MV-4-11 (cell line): ENCODE measurements around the gene MRPL52.
"Not testable (repeated sequence)": the region's sequence is repeated elsewhere in the genome, so short reads cannot be mapped to it uniquely, and the experiment has no call there.

ENCODE experiments used
- DNase-seq: peaks from one replicate; lab custom pipeline; 2025; lab: John Stamatoyannopoulos, UW

The MRPL52 gene

DNA sequence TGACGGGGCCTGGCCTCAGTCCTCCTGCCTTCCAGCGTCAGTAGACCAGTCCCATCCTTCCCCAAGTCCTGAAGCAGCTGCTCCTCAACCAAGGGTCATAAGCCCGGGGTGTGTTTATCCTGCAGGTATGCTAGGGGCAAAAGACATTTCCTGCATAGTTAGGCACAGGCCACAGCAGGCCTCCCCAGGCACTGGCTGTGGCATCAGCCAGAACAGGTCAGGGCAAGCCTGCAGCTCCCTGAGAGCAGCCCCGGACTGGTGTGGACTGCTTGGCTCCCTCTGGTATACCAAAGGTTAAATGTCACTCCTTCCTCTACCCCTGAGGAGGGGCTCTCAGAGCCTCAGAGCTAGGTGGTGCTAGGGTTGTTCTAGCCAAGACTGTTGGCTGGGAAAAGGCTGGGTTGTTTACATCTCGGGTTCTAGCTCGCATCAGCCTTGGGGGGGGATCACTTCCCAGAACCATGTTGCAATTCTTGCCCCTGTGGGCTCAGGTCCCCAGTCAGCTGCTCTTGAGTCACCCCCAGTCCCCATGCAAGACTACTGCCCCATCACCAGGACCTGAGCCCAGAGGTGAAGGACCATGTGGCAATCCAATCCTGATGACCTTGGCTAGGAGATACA lies 9.6 kb downstream of the MRPL52 start:
- peak; percentile 19 for DNase-seq

DNA sequence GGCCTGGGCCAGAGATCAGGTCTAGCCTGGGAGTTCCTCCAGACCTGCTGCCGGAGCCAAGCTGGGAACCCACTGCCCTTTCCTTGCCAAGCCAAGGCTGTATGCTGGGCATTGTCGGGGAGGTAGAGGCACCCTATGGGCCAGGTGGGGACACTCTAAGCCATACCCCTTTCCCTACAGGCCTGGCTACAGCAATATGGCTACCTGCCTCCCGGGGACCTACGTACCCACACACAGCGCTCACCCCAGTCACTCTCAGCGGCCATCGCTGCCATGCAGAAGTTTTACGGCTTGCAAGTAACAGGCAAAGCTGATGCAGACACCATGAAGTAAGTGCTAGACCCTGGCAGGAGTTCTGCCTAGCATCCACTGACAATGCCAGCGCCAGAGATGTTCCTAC lies 11.6 kb downstream of the MRPL52 start:
- DNase-seq: no peak

DNA sequence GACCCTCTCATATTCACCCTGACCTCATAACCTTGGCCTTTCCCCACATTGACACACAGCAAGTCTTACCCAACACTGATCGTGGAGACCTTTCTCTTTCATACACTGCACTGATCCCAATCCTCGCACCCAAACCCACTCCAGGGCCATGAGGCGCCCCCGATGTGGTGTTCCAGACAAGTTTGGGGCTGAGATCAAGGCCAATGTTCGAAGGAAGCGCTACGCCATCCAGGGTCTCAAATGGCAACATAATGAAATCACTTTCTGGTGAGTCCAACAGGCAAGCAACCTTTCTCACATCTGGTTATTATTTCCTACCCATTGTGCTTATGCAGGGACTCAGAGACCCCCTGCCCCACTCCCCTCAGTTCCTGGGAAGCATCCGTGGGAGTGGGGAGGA lies 12.1 kb downstream of the MRPL52 start:
- DNase-seq: no peak

DNA sequence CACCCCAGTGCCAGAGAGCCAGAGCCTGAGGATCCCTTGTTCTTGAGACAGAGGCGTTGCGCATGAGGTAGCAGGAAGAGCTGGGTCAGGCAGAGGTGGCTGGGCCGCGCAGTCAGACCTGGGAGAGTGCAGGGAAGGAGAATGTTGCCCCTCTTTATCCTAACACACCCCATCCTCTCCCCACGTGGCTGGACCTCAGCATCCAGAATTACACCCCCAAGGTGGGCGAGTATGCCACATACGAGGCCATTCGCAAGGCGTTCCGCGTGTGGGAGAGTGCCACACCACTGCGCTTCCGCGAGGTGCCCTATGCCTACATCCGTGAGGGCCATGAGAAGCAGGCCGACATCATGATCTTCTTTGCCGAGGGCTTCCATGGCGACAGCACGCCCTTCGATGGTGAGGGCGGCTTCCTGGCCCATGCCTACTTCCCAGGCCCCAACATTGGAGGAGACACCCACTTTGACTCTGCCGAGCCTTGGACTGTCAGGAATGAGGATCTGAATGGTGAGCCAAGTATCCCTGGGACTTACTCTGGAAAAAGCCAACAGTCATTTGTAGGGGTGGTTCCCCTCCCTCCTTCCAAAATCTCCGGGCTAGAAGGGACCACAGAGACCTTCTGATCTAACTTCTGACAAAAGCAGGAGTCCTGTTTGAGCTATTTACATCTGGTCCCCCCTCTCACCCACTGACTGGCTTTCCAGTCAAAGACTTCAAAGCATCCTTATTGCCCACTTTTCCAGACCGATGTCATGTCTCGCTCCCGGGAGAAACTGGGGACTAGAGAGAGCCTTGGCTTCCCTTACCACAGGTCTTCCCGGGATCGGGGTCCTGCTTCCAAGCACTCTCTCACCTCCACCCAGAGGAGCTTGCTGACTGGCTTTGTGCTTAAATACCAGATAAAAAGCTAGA lies 12.8 kb downstream of the MRPL52 start:
- no peak for DNase-seq

DNA sequence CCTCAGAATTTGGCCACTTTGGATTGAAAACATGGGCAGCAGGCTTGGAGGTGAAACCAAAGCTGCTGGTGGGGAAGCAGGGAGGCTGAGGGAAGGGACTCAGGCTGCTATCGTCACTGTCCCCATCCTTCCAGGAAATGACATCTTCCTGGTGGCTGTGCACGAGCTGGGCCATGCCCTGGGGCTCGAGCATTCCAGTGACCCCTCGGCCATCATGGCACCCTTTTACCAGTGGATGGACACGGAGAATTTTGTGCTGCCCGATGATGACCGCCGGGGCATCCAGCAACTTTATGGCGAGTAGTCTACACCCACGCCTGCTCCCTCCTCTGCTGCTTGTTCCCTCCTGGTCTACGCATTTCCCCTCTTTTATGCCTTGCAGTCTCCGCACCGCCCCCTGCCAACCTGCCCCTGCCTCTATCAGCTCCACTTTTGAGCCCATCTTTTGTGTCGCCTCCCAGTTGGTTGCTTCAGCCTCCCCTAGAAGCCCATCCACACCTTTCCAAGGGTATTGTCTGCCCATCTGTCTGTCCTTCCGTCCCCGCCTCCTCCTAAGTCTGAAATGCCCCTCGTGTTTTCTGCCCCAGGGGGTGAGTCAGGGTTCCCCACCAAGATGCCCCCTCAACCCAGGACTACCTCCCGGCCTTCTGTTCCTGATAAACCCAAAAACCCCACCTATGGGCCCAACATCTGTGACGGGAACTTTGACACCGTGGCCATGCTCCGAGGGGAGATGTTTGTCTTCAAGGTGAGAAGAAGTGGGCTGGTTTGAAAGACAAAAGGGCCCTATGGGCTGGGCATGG lies 13.6 kb downstream of the MRPL52 start:
- DNase-seq: no peak

DNA sequence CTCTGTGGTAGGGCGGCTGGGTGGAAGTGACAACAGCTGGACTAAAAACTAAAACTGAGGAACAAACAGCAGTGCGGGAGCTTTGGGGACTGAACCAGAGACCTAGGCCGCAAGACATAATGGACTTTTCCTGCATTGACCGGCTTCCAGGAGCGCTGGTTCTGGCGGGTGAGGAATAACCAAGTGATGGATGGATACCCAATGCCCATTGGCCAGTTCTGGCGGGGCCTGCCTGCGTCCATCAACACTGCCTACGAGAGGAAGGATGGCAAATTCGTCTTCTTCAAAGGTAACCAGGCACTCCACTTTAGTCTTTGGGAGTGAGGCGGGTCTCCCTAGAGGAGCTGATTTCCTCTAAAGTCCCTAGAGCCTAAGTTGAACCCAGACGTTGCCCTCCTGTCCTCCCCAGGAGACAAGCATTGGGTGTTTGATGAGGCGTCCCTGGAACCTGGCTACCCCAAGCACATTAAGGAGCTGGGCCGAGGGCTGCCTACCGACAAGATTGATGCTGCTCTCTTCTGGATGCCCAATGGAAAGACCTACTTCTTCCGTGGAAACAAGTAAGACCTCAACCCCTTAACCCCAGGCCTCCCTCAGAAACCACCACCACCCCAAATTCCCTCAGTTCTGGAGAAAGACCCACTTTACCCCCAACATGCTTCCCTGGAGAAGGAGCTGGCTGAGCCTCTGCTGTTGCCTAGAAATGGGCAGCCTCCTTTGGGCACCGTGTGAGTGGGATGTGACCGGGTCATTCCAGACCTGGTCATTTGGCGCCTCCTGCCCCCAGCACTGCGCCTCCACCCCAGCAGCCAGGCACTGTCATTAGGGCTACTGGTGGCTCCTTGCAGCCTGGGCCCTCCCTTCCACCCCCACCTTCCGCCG lies 14.8 kb downstream of the MRPL52 start:
- DNase-seq: no peak

DNA sequence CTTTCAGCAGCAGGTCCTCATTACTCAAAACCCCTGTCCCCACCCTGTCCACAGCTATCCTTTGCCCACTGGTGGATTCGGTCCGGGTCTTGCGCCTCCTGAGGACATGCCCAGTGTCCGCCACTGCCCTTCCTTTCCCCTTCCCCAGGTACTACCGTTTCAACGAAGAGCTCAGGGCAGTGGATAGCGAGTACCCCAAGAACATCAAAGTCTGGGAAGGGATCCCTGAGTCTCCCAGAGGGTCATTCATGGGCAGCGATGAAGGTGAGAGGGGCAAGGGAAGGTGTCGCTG lies 15.4 kb downstream of the MRPL52 start:
- no peak for DNase-seq

DNA sequence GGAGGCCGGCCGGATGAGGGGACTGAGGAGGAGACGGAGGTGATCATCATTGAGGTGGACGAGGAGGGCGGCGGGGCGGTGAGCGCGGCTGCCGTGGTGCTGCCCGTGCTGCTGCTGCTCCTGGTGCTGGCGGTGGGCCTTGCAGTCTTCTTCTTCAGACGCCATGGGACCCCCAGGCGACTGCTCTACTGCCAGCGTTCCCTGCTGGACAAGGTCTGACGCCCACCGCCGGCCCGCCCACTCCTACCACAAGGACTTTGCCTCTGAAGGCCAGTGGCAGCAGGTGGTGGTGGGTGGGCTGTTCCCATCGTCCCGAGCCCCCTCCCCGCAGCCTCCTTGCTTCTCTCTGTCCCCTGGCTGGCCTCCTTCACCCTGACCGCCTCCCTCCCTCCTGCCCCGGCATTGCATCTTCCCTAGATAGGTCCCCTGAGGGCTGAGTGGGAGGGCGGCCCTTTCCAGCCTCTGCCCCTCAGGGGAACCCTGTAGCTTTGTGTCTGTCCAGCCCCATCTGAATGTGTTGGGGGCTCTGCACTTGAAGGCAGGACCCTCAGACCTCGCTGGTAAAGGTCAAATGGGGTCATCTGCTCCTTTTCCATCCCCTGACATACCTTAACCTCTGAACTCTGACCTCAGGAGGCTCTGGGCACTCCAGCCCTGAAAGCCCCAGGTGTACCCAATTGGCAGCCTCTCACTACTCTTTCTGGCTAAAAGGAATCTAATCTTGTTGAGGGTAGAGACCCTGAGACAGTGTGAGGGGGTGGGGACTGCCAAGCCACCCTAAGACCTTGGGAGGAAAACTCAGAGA lies 16.3 kb downstream of the MRPL52 start:
- no peak for DNase-seq

DNA sequence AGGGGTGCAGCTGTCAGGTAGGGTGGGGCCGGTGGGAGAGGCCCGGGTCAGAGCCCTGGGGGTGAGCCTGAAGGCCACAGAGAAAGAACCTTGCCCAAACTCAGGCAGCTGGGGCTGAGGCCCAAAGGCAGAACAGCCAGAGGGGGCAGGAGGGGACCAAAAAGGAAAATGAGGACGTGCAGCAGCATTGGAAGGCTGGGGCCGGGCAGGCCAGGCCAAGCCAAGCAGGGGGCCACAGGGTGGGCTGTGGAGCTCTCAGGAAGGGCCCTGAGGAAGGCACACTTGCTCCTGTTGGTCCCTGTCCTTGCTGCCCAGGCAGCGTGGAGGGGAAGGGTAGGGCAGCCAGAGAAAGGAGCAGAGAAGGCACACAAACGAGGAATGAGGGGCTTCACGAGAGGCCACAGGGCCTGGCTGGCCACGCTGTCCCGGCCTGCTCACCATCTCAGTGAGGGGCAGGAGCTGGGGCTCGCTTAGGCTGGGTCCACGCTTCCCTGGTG lies 17.2 kb downstream of the MRPL52 start:
- DNase-seq: no peak

DNA sequence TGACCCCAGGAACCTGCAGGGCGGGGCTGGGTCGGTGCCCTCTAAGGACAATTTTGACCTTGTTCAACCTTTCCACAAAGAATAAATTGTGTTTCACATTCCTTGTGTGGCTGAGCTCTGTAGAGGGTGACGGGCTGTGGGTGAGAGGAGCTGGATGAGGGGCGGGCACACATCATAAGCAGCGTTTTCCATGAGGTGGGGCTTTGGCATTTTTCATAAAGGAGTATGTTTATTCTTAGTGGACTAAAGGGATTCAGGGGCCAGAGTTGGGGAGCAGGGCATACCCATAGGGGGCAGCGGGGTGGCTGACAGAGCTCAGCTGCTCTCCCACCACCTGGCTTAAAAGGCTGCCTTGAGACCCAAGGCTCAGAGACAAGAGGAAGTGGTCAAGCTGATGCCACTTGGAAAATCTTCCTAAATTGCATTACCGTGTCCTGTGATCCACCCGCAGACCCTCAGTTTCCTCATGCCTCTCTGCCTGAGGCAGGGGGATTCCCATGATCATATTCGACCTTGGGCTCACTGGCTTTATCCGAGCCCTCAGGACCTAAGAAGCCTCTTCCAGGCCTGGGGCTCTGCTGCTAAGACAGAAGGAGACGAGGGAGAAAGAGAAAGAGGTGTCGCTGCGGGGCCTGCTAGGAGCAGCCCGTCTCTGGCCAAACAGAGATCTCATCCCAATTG lies 18.1 kb downstream of the MRPL52 start:
- DNase-seq: peak; percentile 33

DNA sequence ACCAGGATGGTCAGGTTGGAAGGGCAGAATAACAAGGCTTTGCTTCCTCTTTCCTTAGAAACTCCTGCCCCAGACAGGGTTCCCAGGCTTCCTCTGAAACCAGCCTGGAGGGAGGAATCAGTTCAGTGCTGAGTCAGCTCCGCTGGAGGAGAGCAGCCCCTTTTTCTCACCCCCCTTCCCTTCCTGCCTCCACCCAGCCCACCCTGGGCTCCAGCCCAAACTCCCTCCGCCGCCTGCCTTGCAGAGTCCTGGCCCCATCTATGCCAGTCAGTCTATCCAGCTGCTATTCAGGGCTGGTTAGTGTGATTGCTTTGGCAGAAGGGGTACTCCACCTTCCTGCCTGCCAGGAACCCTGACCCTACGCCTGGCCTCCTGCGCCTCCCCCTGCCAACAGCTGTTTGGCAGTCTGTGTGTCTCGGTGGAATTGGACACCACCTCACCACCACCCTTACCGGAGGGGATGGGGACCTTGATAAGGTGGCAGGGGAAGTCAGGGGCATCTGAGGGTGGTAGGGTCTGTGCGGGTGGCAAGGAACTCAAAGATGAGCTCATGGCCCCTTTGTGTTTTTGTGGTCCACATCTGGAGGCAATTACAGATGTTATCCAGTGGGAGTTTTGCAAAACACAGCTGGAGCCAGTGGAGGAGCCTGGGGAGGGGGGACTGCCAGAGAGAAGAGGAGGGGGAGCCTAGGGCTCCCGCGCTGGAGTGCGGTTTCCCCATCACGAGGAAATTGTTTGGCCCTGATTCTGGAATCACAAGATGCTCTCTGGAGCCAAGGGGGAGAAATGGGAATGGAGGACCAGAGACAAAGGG lies 18.9 kb downstream of the MRPL52 start:
- no peak for DNase-seq

DNA sequence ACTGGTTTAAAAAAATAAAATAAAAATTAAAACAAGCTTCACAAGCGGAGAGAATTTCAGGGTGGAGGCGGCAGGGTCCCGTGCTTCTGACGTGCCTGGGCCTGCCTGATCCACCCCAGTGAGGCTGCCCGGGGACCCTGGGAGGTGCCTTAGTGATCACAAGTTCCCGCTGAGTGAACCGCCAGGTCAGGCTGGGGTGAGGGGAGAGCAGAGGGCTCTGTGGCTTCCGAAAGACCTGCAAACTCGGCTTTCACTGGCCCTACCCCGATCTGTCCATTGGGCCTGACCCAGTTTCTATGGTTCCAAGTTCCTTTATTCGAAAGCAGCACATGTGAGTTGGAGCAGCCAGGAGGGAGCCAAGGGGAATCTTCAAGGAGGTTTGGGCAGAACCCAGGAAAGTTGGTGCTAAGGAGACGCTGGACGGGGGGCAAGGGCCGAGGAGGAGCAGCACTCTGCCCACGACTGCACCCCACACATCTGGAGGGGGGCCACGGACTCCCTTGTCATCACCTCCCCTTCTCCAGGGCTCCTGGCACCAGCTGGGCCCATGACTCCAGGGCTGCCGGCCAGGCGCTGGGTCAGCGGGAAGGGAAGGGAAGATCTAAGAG lies 19.6 kb downstream of the MRPL52 start:
- no peak for DNase-seq

DNA sequence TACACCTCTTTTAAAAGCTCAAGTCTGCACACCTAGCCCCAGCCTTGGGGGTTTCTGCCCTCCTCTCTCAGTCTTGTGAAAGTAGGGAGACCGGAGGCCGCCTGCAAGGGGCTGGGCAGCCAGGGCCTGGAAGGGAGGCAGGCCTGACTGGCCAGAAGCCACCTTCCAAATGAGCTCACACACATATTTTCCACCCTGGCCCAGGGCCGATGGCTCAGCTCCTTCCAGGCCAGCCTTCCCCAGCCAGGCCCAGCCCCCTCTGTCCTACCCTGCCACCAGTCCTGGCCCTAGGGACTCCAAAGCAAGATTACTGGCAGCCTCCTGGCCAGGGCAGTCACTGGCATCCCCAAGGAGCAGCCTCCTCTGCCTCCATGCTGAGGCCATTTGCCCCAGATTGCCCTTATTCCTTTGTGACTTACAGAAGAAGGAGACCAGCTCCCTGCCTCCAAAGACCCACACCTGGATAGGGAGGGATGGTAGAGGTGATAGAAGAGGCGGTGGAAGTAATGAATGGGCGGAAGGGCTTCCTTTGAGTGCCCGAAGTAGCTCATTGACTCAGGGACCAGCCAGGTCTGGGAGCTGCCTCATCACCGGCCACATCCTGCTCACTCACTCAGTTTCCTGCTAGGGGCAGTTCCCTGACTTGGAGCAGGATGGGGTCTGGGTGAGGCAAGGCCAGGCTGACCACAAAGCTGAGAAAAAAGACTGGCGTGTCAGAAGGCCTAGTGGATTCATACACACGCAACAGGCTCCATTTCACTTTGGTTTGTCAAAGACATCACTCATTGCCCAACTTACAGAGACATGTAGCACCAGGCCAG lies 21.5 kb downstream of the MRPL52 start:
- DNase-seq: peak; percentile 96

DNA sequence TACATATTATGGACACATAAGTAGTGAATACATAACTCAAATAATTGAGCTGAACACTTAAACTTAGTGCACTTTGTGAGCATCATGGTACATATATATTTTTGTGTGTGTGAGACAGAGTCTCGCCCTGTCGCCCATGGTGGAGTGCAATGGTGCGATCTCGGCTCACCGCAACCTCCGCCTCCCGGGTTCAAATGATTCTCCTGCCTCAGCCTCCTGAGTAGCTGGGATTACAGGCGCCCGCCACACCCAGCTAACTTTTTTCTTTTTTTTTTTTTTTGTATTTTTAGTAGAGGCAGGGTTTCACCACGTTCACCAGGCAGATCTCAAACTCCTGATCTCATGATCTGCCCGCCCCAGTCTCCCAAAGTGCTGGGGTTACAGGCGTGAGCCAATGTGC lies 22.5 kb downstream of the MRPL52 start:
- not testable (repeated sequence) for DNase-seq

DNA sequence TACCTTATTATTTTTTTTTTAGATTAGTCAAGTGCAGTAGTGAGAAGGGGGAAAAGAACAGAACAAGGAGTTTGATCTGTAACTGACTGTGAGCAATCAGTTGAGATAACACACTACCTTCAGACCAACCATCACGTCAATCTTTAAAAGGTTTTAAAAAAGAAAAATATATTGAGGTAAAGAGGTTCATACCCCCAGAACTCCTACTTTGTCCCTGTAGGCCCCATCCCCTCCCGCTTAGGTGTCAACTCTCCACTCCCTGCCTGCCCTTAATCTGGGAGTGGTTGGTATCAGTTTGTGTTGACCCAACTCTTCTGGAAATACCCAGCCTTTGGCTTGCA lies 22.9 kb downstream of the MRPL52 start:
- DNase-seq: no peak

DNA sequence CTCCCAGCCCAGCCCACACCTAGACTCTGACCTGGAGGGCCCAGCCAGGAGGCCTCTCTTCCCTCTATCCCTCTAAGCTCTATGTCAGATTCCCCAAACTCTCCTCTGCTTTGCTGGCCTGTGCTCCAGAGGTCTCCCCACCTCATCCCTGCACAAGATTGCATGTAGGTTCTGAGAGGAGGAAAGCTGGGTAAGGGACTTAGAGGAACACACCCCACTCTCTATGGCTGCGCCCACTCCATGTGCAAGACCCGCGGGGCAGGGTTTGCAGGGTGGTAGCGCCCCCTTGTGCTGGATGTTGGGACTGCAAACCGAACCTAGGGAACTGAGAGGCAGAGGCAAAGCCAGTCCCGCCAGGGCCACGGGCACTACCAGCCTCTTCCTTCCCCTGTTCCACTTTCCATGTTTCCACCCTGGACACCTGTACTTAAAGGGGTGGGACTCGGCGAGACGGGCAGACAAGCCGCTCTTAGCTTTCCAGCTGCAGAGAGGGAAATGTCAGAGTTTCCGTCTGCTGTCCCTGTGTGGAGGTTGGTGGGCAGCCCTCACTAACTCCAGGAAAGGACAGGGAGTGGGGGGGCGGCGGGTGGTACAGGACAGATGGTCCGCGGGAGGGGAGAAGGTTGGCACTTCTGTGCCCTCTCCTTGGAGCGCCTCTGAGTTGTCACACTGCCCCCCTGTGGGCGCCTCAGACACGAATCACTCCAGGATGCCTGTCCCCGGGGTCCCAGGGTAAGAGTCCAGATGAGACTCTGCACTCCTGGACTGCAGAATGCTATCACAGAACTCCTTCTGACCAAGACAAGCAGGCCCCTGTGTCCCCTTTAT lies 23.5 kb downstream of the MRPL52 start:
- DNase-seq: peak; percentile 78

DNA sequence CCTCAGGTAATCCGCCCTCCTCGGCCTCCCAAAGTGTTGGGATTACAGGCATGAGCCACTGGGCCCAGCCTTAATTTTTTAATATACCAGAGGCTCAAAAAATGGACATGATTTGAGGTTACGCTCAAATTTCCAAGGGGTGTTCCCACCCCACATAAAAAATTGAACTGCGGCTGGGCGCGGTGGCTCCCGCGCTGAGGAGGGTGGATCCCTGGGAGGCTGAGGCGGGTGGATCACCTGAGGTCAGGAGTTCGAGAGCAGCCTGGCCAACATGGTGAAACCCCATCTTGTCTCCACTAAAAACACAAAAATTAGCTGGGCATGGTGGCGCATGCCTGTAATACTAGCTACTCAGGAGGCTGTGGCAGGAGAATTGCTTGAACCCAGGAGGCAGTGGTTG lies 24.6 kb downstream of the MRPL52 start:
- not testable (repeated sequence) for DNase-seq
